GM12873 (cell line): ENCODE data around the gene KIF2C.

Source experiments
- CTCF ChIP-seq: IDR thresholded peaks from 2 replicates; pipeline ENCODE4 v1.5.1; 2012; ENCODE audit warnings: low read depth, mild to moderate bottlenecking, moderate library complexity, low read length, control low read depth; ENCODE audit not compliant: insufficient read depth; ENCODE audit errors: missing control alignments

KIF2C gene

DNA sequence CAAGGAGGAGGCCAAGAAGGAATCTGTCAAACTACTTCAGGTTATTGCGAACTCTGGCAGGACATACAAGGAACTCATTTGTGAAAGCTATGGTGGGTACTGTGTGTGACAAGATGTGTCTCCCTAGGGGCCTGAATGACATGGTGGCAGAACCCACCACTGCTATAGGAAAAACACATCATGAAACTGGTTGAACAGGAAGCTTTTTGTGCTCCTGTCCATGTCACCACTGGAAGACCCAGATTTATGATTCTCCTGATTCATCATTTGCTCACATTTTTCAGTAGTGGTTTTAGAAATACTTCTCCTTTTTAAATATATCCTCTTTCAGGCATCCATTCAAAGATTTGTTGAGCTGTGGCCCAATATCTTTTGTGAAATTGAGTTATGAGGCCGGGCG, 41.5 kb upstream of the KIF2C start:
- TF ChIP-seq CTCF = no peak

DNA sequence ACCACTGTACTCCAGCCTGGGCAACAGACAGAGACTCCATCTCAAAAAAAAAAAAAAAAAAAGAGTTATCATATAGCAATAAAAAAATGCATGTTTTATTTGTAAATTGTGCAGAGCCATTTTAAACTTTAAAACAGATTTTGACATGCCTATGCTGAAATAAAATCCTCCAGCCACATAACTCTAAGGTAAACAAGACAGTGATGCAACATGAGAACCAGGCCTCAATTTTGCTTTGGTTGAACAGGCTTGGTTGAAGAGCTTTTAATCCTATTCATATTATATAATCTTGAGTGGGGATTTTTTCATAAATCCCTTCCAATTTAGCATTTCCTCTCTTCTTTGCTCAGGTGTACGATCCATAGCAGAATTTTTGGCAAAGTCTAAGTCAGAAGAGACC, 39.1 kb upstream of the KIF2C start:
- TF ChIP-seq CTCF = no peak

- no peak for TF ChIP-seq CTCF
Measured at GRCh38 chr1:44701141-44701573, 38.5 kb upstream of the KIF2C start.

- TF ChIP-seq CTCF = no peak
Measured at GRCh38 chr1:44705470-44705869, 34.2 kb upstream of the KIF2C start.

DNA sequence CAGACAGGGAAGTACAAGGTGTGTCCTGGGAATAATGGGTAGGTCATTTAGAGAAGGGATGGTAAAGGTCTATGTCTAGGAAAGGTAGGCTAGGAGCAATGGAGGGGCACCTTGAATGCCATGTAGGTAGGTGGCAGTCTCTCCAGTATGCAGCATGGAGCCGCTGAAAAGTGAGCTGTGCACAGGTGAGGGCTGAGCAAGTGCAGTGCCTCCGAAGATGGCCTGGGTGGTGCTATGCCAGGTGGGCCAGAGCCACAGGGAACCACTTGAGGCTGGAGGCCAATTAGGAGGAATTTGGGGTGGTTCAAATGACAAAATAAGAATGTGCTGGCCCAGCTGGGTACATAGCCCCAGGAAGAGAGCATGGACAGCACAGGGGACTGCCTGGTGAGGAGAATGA, 33.7 kb upstream of the KIF2C start:
- no peak for TF ChIP-seq CTCF

DNA sequence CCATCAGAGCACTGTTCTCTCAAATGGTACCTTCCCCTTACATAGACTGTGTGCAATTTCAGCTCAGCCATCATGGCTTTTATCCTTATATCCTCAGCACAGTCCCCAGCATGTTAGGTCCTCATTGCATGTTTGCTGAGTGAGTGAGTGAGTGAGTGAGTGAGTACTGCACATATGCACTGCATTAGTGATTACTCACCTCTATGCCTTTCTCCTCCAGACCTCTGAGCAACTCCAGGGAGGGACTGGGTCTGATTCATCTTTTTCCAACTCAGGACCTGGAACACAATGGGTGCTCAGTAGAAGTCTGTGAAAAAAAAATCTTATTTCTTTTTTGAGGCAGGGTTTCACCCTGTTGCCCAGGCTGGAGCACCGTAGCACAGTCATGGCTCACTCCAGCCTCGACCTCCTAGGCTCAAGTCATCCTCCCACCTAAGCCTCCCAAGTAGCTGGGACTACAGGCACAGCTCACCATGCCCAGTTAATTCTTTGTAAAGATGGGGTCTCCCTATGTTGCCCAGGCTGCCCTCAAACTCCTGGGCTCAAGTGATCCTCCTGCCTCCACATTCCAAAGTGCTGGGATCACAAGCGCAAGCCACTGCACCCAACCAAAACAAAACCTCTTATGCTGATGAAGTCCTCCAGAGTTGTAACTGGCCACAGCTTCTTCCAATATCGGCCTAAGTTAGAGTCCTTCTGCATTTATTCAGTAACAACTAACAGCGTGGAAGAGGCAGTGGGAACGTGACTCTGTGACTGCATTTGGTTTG, 32.3 kb upstream of the KIF2C start:
- TF ChIP-seq CTCF = no peak

- peak; percentile 65 for TF ChIP-seq CTCF
Measured at GRCh38 chr1:44707959-44708831, 31.4 kb upstream of the KIF2C start.
